GM18907 (cell line): Measurements from ENCODE around the gene EDARADD.
"Not testable (repeated sequence)": the region's sequence is repeated elsewhere in the genome, so short reads cannot be mapped to it uniquely, and the experiment has no call there.

ENCODE experiments used
- ATAC-seq: cut with Tn5 transposase; IDR thresholded peaks from one replicate; pipeline ENCODE4 v1.9.1; 2021; ENCODE audit warnings: mild to moderate bottlenecking, moderate library complexity; ENCODE audit not compliant: unreplicated experiment

Gene EDARADD

GRCh38 chr1:236393681-236394481 lies at the start of gene EDARADD:
EDARADD (plus strand) TSS chr1:236394286; CDS start chr1:236394445, 159 bp downstream.
- ATAC-seq = no peak

- ATAC-seq = no peak
Observed at GRCh38 chr1:236345728-236346127, 48.4 kb upstream of the EDARADD start.

- no peak for ATAC-seq
Observed at GRCh38 chr1:236348071-236348470, 46.0 kb upstream of the EDARADD start.

GRCh38 chr1:236350308-236350707 lies 43.8 kb upstream of the EDARADD start:
- no peak for ATAC-seq

- no peak for ATAC-seq
Observed at GRCh38 chr1:236351875-236352573, 42.1 kb upstream of the EDARADD start.

GRCh38 chr1:236352747-236353146 lies 41.3 kb upstream of the EDARADD start:
- not testable (repeated sequence) for ATAC-seq

- no peak for ATAC-seq
Observed at GRCh38 chr1:236353813-236354212, 40.3 kb upstream of the EDARADD start.

GRCh38 chr1:236354330-236355147 lies 39.5 kb upstream of the EDARADD start:
- ATAC-seq = no peak

GRCh38 chr1:236356141-236356540 lies 37.9 kb upstream of the EDARADD start:
- no peak for ATAC-seq

- ATAC-seq = no peak
Observed at GRCh38 chr1:236361909-236362590, 32.0 kb upstream of the EDARADD start.

- ATAC-seq = no peak
Observed at GRCh38 chr1:236363237-236363636, 30.8 kb upstream of the EDARADD start.

GRCh38 chr1:236365999-236366570 lies 28.0 kb upstream of the EDARADD start:
- no peak for ATAC-seq

- ATAC-seq = not testable (repeated sequence)
Observed at GRCh38 chr1:236366681-236367080, 27.4 kb upstream of the EDARADD start.

GRCh38 chr1:236370420-236370819 lies 23.7 kb upstream of the EDARADD start:
- no peak for ATAC-seq

GRCh38 chr1:236371083-236371482 lies 23.0 kb upstream of the EDARADD start:
- ATAC-seq = no peak

GRCh38 chr1:236377832-236378535 lies 16.1 kb upstream of the EDARADD start:
- no peak for ATAC-seq

GRCh38 chr1:236381565-236382158 lies 12.4 kb upstream of the EDARADD start:
- ATAC-seq = no peak

- no peak for ATAC-seq
Observed at GRCh38 chr1:236388332-236388731, 5.8 kb upstream of the EDARADD start.

- no peak for ATAC-seq
Observed at GRCh38 chr1:236389253-236389652, 4.8 kb upstream of the EDARADD start.
